H1 (cell line): ENCODE measurements around the gene VRK2. TPM values are rescaled to one million over a fixed set of nuclear protein-coding genes. Genes with fewer than 3 reads are reported as not detected.

ENCODE experiments used
- CTCF ChIA-PET: fragments of 300-600 bp; sonication (Branson Sonifier 250); formaldehyde crosslinking; loops from one replicate; lab custom pipeline; 2021; ENCODE audit not compliant: partially characterized antibody; lab: Charles Lee
- POLR2A ChIA-PET: fragments of 300-600 bp; sonication (Branson Sonifier 250); formaldehyde crosslinking; loops from one replicate; lab custom pipeline; 2021; ENCODE audit warnings: inconsistent platforms; ENCODE audit not compliant: partially characterized antibody; lab: Charles Lee
- DNase-seq, 2 experiments: peaks; one replicate each; pipeline versions ENCODE4 v3.0.0 to v3.0.0-alpha.2; 2010 to 2022; ENCODE audit warnings: low spot score in 2 of 2, low read depth in 1 of 2, mixed read lengths in 1 of 2
- FAIRE-seq: peaks from 2 replicates; lab custom pipeline; 2011; peaks lifted over from hg19 to GRCh38; lab: Jason Lieb, UNC
- H2AFZ ChIP-seq: 2 replicates; pipeline ENCODE4 v1.8.1; 2012; ENCODE audit warnings: low read length, inconsistent platforms
- H2AK5ac ChIP-seq: 2 replicates; pipeline ENCODE4 v1.6.1; 2013; ENCODE audit warnings: low read depth, low read length
- H2BK120ac ChIP-seq: replicated peaks from 2 replicates; pipeline ENCODE3; 2013; ENCODE audit warnings: low read depth, low read length, inconsistent platforms
- H2BK12ac ChIP-seq: 2 replicates; pipeline ENCODE4 v1.6.1; 2013; ENCODE audit warnings: low read depth, low read length
- H2BK15ac ChIP-seq: 2 replicates; pipeline ENCODE4 v1.6.1; 2013; ENCODE audit warnings: low read length
- H2BK20ac ChIP-seq: 2 replicates; pipeline ENCODE4 v1.6.1; 2013; ENCODE audit warnings: low read length
- H2BK5ac ChIP-seq: 2 replicates; pipeline ENCODE4 v1.6.1; 2013; ENCODE audit warnings: low read depth, low read length
- H3K14ac ChIP-seq: 2 replicates; pipeline ENCODE4 v1.6.1; 2013; ENCODE audit warnings: inconsistent platforms; ENCODE audit not compliant: insufficient read length
- H3K18ac ChIP-seq: 2 replicates; pipeline ENCODE4 v1.6.1; 2013; ENCODE audit warnings: low read length; ENCODE audit errors: extremely low read depth
- H3K23ac ChIP-seq: 2 replicates; pipeline ENCODE4 v1.6.1; 2013; ENCODE audit warnings: inconsistent platforms; ENCODE audit not compliant: insufficient read length
- H3K23me2 ChIP-seq: 2 replicates; pipeline ENCODE4 v1.6.1; 2013; ENCODE audit warnings: low read depth, low read length
- H3K27ac ChIP-seq: 2 replicates; pipeline ENCODE4 v1.6.1; 2011; ENCODE audit warnings: low read depth, low read length, inconsistent platforms
- H3K27me3 ChIP-seq, 4 experiments: replicated peaks in 1 of 4; 1 replicate in 1 of 4; 2 replicates in 3 of 4; pipeline versions ENCODE4 v1.6.1 to v1.8.1; 2011 to 2013; ENCODE audit warnings: low read length in 3 of 4, mild to moderate bottlenecking in 3 of 4, inconsistent platforms in 2 of 4, mixed read lengths in 2 of 4, moderate library complexity in 1 of 4; ENCODE audit not compliant: control insufficient read depth in 3 of 4, insufficient read depth in 3 of 4; ENCODE audit errors: extremely low read depth in 1 of 4
- H3K36me3 ChIP-seq, 4 experiments: 2 replicates each; pipeline versions ENCODE4 v1.6.1 to v1.8.1; 2011 to 2013; ENCODE audit warnings: mild to moderate bottlenecking in 4 of 4, low read length in 3 of 4, moderate library complexity in 2 of 4, control low read depth in 1 of 4, inconsistent platforms in 1 of 4; ENCODE audit not compliant: insufficient read depth in 4 of 4, control insufficient read depth in 2 of 4
- H3K4ac ChIP-seq: replicated peaks from 2 replicates; pipeline ENCODE3; 2013; ENCODE audit warnings: low read length, low read depth, mixed read lengths, inconsistent platforms; ENCODE audit not compliant: insufficient read length
- H3K4me1 ChIP-seq, 4 experiments: replicated peaks in 1 of 4; 1 replicate in 1 of 4; 2 replicates in 3 of 4; pipeline versions ENCODE4 v1.6.1 to v1.8.1; 2011 to 2013; ENCODE audit warnings: low read length in 3 of 4, inconsistent platforms in 2 of 4, mixed read lengths in 1 of 4; ENCODE audit not compliant: insufficient read depth in 4 of 4, control insufficient read depth in 3 of 4
- H3K4me2 ChIP-seq, 2 experiments: 2 replicates each; pipeline versions ENCODE4 v1.6.1 to v1.8.1; 2011 to 2013; ENCODE audit warnings: low read depth in 2 of 2, low read length in 2 of 2, control low read depth in 1 of 2, inconsistent platforms in 1 of 2, mild to moderate bottlenecking in 1 of 2; ENCODE audit not compliant: insufficient read depth in 1 of 2
- H3K4me3 ChIP-seq, 4 experiments: fragments of 200-600, 300-600 bp in 1 of 4; sonication (generic), shearing (Covaris generic), sonication (Bioruptor Twin) in 1 of 4; 2 replicates each; pipeline versions ENCODE4 v1.5.1 to v1.8.1; 2011 to 2016; ENCODE audit warnings: low read length in 4 of 4, low read depth in 3 of 4, control low read depth in 2 of 4, inconsistent platforms in 2 of 4, mild to moderate bottlenecking in 2 of 4, mixed read lengths in 1 of 4, moderate library complexity in 1 of 4; ENCODE audit not compliant: insufficient read depth in 2 of 4; ENCODE audit errors: extremely low read depth in 1 of 4
- H3K56ac ChIP-seq: replicated peaks from 2 replicates; pipeline ENCODE3; 2013; ENCODE audit warnings: low read depth, mild to moderate bottlenecking, mixed read lengths, low read length, inconsistent platforms; ENCODE audit not compliant: insufficient read length
- H3K79me1 ChIP-seq: 2 replicates; pipeline ENCODE4 v1.6.1; 2013; ENCODE audit warnings: low read depth, low read length, control low read depth
- H3K79me2 ChIP-seq, 2 experiments: 2 replicates each; pipeline versions ENCODE4 v1.6.1 to v1.8.1; 2012 to 2013; ENCODE audit warnings: low read length in 2 of 2, mild to moderate bottlenecking in 2 of 2, inconsistent platforms in 1 of 2; ENCODE audit not compliant: insufficient read depth in 2 of 2, control insufficient read depth in 1 of 2
- H3K9ac ChIP-seq, 4 experiments: replicated peaks in 1 of 4; 1 replicate in 1 of 4; 2 replicates in 3 of 4; pipeline versions ENCODE4 v1.6.1 to v1.8.1; 2011 to 2013; ENCODE audit warnings: low read depth in 3 of 4, low read length in 3 of 4, control low read depth in 2 of 4, mild to moderate bottlenecking in 2 of 4, moderate library complexity in 2 of 4, inconsistent platforms in 1 of 4; ENCODE audit errors: extremely low read depth in 1 of 4
- H3K9me3 ChIP-seq, 2 experiments: 2 replicates each; pipeline versions ENCODE4 v1.6.1 to v1.8.1; 2012 to 2013; ENCODE audit warnings: mild to moderate bottlenecking in 2 of 2, moderate library complexity in 2 of 2, control low read depth in 1 of 2, inconsistent platforms in 1 of 2, low read depth in 1 of 2, low read length in 1 of 2, mixed read lengths in 1 of 2; ENCODE audit not compliant: insufficient read depth in 2 of 2
- H4K20me1 ChIP-seq, 2 experiments: replicated peaks in 1 of 2; 2 replicates each; pipeline versions ENCODE3 to v1.8.1; 2011 to 2013; ENCODE audit warnings: inconsistent platforms in 2 of 2, low read length in 2 of 2, mild to moderate bottlenecking in 1 of 2; ENCODE audit not compliant: insufficient read depth in 2 of 2, control insufficient read depth in 1 of 2
- H4K5ac ChIP-seq: 2 replicates; pipeline ENCODE4 v1.6.1; 2013; ENCODE audit warnings: low read length, low read depth, mixed read lengths, inconsistent platforms; ENCODE audit not compliant: insufficient read length
- H4K8ac ChIP-seq: 2 replicates; pipeline ENCODE4 v1.8.0; 2013; ENCODE audit warnings: mild to moderate bottlenecking, moderate library complexity, low read length, inconsistent platforms; ENCODE audit not compliant: insufficient read depth; ENCODE audit errors: extremely low read depth
- H4K91ac ChIP-seq: replicated peaks from 2 replicates; pipeline ENCODE3; 2013; ENCODE audit warnings: low read length, mixed read lengths, inconsistent platforms; ENCODE audit not compliant: insufficient read length
- CTBP2 ChIP-seq: IDR thresholded peaks from 2 replicates; pipeline ENCODE4 v1.7.0; 2011; ENCODE audit warnings: borderline replicate concordance, mild to moderate bottlenecking, moderate library complexity, mixed read lengths, low read length; ENCODE audit not compliant: insufficient read depth, insufficient read length
- JUN ChIP-seq: IDR thresholded peaks from 2 replicates; pipeline ENCODE4 v1.6.1; 2011; ENCODE audit warnings: low read depth, mild to moderate bottlenecking, improper control_type of control experiment, low read length
- NANOG ChIP-seq: IDR thresholded peaks from 2 replicates; pipeline ENCODE4 v1.6.1; 2011; ENCODE audit warnings: low read length, low read depth, mild to moderate bottlenecking, inconsistent platforms; ENCODE audit not compliant: insufficient read depth, poor library complexity, severe bottlenecking
- PHF8 ChIP-seq: fragments of 200-600 bp; sonication (generic); conservative IDR thresholded peaks from 2 replicates; pipeline ENCODE4 v1.7.1; 2012; ENCODE audit warnings: low read depth, mild to moderate bottlenecking, inconsistent platforms, low read length, moderate library complexity
- POLR2A ChIP-seq, 2 experiments: IDR thresholded peaks; 1 replicate in 1 of 2; 2 replicates in 1 of 2; pipeline ENCODE4 v1.6.1; 2011; ENCODE audit warnings: low read depth in 2 of 2, low read length in 2 of 2, mild to moderate bottlenecking in 2 of 2; ENCODE audit errors: control extremely low read depth in 1 of 2
- RFX5 ChIP-seq: IDR thresholded peaks from 2 replicates; pipeline ENCODE4 v1.6.1; 2011; ENCODE audit warnings: low read depth, low read length, improper control_type of control experiment, borderline replicate concordance
- SP1 ChIP-seq: IDR thresholded peaks from 2 replicates; pipeline ENCODE4 v1.6.1; 2011; ENCODE audit warnings: low read depth, low read length
- USF2 ChIP-seq: IDR thresholded peaks from 2 replicates; pipeline ENCODE4 v1.6.1; 2011; ENCODE audit warnings: low read length, improper control_type of control experiment
- WGBS, 2 experiments: shearing (Covaris generic) in 1 of 2; methylation state at CpG; one replicate each; pipeline versions ENCODE4 v1.1.6 to v1.1.7; 2013 to 2015; ENCODE audit warnings: low lambda C conversion rate in 2 of 2, mixed read lengths in 2 of 2, inconsistent platforms in 1 of 2, low coverage in 1 of 2, missing lambda C conversion rate in 1 of 2; ENCODE audit not compliant: insufficient replicate concordance in 2 of 2, insufficient coverage in 1 of 2, insufficient read length in 1 of 2; ENCODE audit errors: extremely low coverage in 1 of 2, missing lambda C conversion rate in 1 of 2; 5-methylcytosine and 5-hydroxymethylcytosine counted together
- polyA plus RNA-seq, 7 experiments: library from polyadenylated mRNA; depleted of rRNA in 3 of 7; stranded (reverse) in 5 of 7; unstranded in 2 of 7; fragments of >200 nt in 5 of 7; fragments of 200-250 nt in 2 of 7; gene quantifications; 1 replicate in 5 of 7; 2 replicates in 1 of 7; 4 replicates in 1 of 7; pipeline versions ENCODE4 v1.2.1 to v1.2.3, GENCODE V29; 2011 to 2013; ENCODE audit warnings: missing spikeins in 2 of 7, mixed read lengths in 2 of 7
- total RNA-seq: library from RNA; stranded (reverse); fragmentation: NEBNext Ultra II Directional; extraction: Animal tissue kit (Norgen Biotek cat#: 25700); gene quantifications from 2 replicates; pipeline ENCODE4 v1.2.1, GENCODE V29; 2021

VRK2 gene
- total and polyA plus RNA-seq, 2 of the 8 experiments (the other 6 are each of a cell fraction or from before 2014, with no cell fraction given), result 7.6 to 27.8 TPM

GRCh38 chr2:58045580-58046334, 849 bp upstream of the VRK2 start:
- H3K14ac ChIP-seq, result no peak overlapping the region
- peaks cover 0 to 8% (median 6%) of the 10 kb centered on the region in 4 experiments; a peak in 3 of 7 replicates for H3K4me1 ChIP-seq
- H3K27ac ChIP-seq, result peak overlapping the region; percentile 91
- H3K23ac ChIP-seq, result no peak overlapping the region
- POLR2A ChIA-PET, result interaction anchor here (0.6 to 1.6 kb wide), 7 partner anchors 9 to 162 kb away, joined by 3 to 5 read pairs (median 4); no protein-coding TSS in a partner anchor
- no peak overlapping the region; the same call in 1 of the 2 replicates for H2BK12ac ChIP-seq
- H2BK20ac ChIP-seq, result no peak overlapping the region
- 0 out of 2 replicates have a peak, but pooled peaks cover 2% of the 10 kb centered on the region for H3K23me2 ChIP-seq
- WGBS, 2 experiments, result 81% methylated on average over 17 of the region's 17 CpGs; no CpG with 5 or more reads in 1 of the 2 experiments
- H3K36me3 ChIP-seq, result peaks cover 0 to 9% (median 0%) of the 10 kb centered on the region in 4 experiments; a peak in 1 of 8 replicates
- peak overlapping the region; percentile 70; the same call in 1 of the 2 replicates for H2AFZ ChIP-seq
- H3K4ac ChIP-seq, result no peak overlapping the region
- peak overlapping the region; percentile 55 for H2BK120ac ChIP-seq
- no peak overlapping the region for H2AK5ac ChIP-seq
- peak overlapping the region; percentile 95 for H4K91ac ChIP-seq
- H3K4me3 ChIP-seq, result peak overlapping the region; percentile 52 to 74 (median 62)
- H3K18ac ChIP-seq, result peak overlapping the region; percentile 76; the same call in 1 of the 2 replicates
- H3K9me3 ChIP-seq, result no peaks in the 10 kb centered on the region
- H4K5ac ChIP-seq, result peak overlapping the region; percentile 67
- no peak overlapping the region for H4K8ac ChIP-seq
- no peaks in the 10 kb centered on the region for H3K27me3 ChIP-seq
- H3K9ac ChIP-seq, result peak overlapping the region; percentile 62 to 85 (median 84); a peak in 6 of 7 replicates
- peaks cover 0 to 19% of the 10 kb centered on the region in 2 experiments; a peak in 2 of 4 replicates for H3K79me2 ChIP-seq
- DNase-seq (no peak), FAIRE-seq (no peak)
- no peak overlapping the region for H2BK15ac ChIP-seq
- H4K20me1 ChIP-seq, result no peaks in the 10 kb centered on the region
- H3K4me2 ChIP-seq, result peak overlapping the region; percentile 81 to 92
- peak overlapping the region; percentile 46 for H2BK5ac ChIP-seq
- no peak overlapping the region for H3K56ac ChIP-seq
- no peaks in the 10 kb centered on the region for H3K79me1 ChIP-seq
- CTCF ChIA-PET, result interaction anchor here (0.6 kb wide), 2 partner anchors 66 to 495 kb away, joined by 3 read pairs; no protein-coding TSS in a partner anchor
- TF ChIP-seq CTBP2, result no peak
- TF ChIP-seq JUN, result no peak
- TF ChIP-seq USF2, result no peak
- no peak for TF ChIP-seq SP1
- no peak for TF ChIP-seq NANOG
- TF ChIP-seq RFX5, result no peak
- TF ChIP-seq POLR2A (IDR thresholded peaks at IDR 0.05; ENCODE audit: control extremely low read depth in 1 of 2, low read depth in 2 of 2, low read length in 2 of 2), result no peak
- no peak for TF ChIP-seq PHF8
